ENCODE results near the gene PCDHGA2.
"Not testable (repeated sequence)": the region's sequence is repeated elsewhere in the genome, so short reads cannot be mapped to it uniquely, and the experiment has no call there.

PCDHGA2 gene

GRCh38 chr5:141326088-141326854 is 12.3 kb upstream of the PCDHGA2 start:
- Histone ChIP-seq H3K4me3 (ENCODE audit: low read length) (peak overlapping the region; percentile 23; the same call in 1 of the 2 replicates), H3K27ac (ENCODE audit: low read length) (no peak overlapping the region), H3K9me3 (ENCODE audit: control insufficient read depth, insufficient read depth, low read length) (no peaks in the 10 kb centered on the region), H3K4me1 (ENCODE audit: control insufficient read depth, insufficient read depth, low read length) (no peaks in the 10 kb centered on the region), H3K36me3 (ENCODE audit: control insufficient read depth, insufficient read depth, low read length) (no peaks in the 10 kb centered on the region), H3K27me3 (ENCODE audit: control insufficient read depth, insufficient read depth, low read length) (no peaks in the 10 kb centered on the region)
- WGBS (ENCODE audit: insufficient coverage, insufficient read length), result no CpG with 5 or more reads among the region's 27 CpGs
- DNase-seq (ENCODE audit: low read depth, low spot score), result peak; percentile 41

DNA sequence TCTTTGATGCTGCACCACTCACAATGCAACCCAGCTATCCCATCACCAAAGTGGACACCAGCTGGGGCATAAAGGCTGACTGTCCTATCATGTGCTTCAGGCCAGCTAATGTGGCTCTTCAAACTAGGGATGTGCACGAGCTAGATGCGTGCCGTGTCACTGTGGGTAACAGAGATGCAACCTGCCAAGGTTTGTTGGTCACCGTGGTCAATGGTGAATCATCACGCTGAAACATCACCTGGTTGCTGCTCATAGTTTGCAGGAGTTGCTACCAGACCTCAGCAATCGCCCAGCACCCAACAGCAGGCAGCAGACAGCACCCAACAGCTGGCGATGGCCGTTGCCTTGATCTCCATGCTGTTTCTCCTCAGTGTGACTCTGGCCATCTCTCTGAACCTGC is 10.3 kb upstream of the PCDHGA2 start:
- no peak for DNase-seq (ENCODE audit: low read depth, low spot score)
- Histone ChIP-seq H3K27ac (ENCODE audit: low read length) (no peak overlapping the region), H3K4me1 (ENCODE audit: control insufficient read depth, insufficient read depth, low read length) (no peaks in the 10 kb centered on the region), H3K27me3 (ENCODE audit: control insufficient read depth, insufficient read depth, low read length) (no peaks in the 10 kb centered on the region), H3K36me3 (ENCODE audit: control insufficient read depth, insufficient read depth, low read length) (no peaks in the 10 kb centered on the region), H3K9me3 (ENCODE audit: control insufficient read depth, insufficient read depth, low read length) (no peaks in the 10 kb centered on the region), H3K4me3 (ENCODE audit: low read length) (no peak overlapping the region)
- no CpG with 5 or more reads among the region's 8 CpGs for WGBS (ENCODE audit: insufficient coverage, insufficient read length)

DNA sequence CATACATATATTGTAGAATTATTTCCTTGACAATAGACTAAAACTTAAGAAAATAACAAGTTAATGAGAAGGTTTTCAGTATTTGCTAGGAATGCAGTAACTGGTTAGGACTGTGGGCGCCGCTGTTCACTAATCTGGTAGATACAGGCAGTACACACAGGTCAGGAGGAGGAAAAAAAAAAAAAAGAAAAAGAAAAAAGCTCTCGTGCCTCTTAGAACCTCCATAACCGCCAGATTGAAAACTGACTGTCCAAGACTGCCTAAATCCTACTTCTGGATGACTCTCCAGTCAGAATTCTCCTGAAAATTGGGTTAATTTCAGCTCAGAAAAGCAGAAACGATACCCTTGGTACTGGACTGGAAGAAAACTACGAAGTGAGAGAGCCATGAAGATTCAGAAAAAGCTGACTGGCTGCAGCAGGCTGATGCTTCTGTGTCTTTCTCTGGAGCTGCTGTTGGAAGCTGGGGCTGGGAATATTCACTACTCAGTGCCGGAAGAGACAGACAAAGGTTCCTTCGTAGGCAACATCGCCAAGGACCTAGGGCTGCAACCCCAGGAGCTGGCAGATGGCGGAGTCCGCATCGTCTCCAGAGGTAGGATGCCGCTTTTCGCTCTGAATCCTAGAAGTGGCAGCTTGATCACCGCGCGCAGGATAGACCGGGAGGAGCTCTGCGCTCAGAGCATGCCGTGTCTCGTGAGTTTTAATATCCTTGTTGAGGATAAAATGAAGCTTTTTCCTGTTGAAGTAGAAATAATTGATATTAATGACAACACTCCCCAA is 8.1 kb upstream of the PCDHGA2 start, which contains the start of gene PCDHGA1:
TSS of gene PCDHGA1 (plus strand) at position 216 of the 782 bp plus-strand sequence.
- H3K27ac ChIP-seq (ENCODE audit: low read length), result no peak within 1 kb of the TSS
- no peaks in the 10 kb centered on the region for H3K9me3 ChIP-seq (ENCODE audit: control insufficient read depth, insufficient read depth, low read length)
- H3K27me3 ChIP-seq (ENCODE audit: control insufficient read depth, insufficient read depth, low read length), result no peaks in the 10 kb centered on the region
- DNase-seq (ENCODE audit: low read depth, low spot score), result no peak
- no CpG with 5 or more reads among the region's 21 CpGs for WGBS (ENCODE audit: insufficient coverage, insufficient read length)
- H3K4me3 ChIP-seq (ENCODE audit: low read length), result no peak within 1 kb of the TSS
- H3K4me1 ChIP-seq (ENCODE audit: control insufficient read depth, insufficient read depth, low read length), result no peaks in the 10 kb centered on the region
- H3K36me3 ChIP-seq (ENCODE audit: control insufficient read depth, insufficient read depth, low read length), result no peaks in the 10 kb centered on the region

- H3K4me3 ChIP-seq (ENCODE audit: low read length); H3K36me3 ChIP-seq (ENCODE audit: control insufficient read depth, insufficient read depth, low read length); H3K9me3 ChIP-seq (ENCODE audit: control insufficient read depth, insufficient read depth, low read length); H3K4me1 ChIP-seq (ENCODE audit: control insufficient read depth, insufficient read depth, low read length); DNase-seq (ENCODE audit: low read depth, low spot score); H3K27ac ChIP-seq (ENCODE audit: low read length); H3K27me3 ChIP-seq (ENCODE audit: control insufficient read depth, insufficient read depth, low read length): not testable (repeated sequence)
- WGBS (ENCODE audit: insufficient coverage, insufficient read length), result no CpG with 5 or more reads among the region's 39 CpGs
Measured at GRCh38 chr5:141332571-141332970, 6.0 kb upstream of the PCDHGA2 start.

DNA sequence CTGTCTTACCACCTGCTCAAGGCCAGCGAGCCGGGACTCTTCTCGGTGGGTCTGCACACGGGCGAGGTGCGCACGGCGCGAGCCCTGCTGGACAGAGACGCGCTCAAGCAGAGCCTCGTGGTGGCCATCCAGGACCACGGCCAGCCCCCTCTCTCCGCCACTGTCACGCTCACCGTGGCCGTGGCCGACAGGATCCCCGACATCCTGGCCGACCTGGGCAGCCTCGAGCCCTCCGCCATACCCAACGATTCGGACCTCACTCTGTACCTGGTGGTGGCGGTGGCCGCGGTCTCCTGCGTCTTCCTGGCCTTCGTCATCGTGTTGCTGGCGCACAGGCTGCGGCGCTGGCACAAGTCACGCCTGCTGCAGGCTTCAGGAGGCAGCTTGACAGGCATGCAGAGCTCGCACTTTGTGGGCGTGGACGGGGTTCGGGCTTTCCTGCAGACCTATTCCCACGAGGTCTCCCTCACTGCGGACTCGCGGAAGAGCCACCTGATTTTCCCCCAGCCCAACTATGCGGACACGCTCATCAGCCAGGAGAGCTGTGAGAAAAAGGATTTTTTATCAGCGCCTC is 2.3 kb downstream of the PCDHGA2 start:
- H3K4me1 ChIP-seq (ENCODE audit: control insufficient read depth, insufficient read depth, low read length); H3K27ac ChIP-seq (ENCODE audit: low read length); H3K9me3 ChIP-seq (ENCODE audit: control insufficient read depth, insufficient read depth, low read length); H3K27me3 ChIP-seq (ENCODE audit: control insufficient read depth, insufficient read depth, low read length); DNase-seq (ENCODE audit: low read depth, low spot score); H3K36me3 ChIP-seq (ENCODE audit: control insufficient read depth, insufficient read depth, low read length); H3K4me3 ChIP-seq (ENCODE audit: low read length): not testable (repeated sequence)
- WGBS (ENCODE audit: insufficient coverage, insufficient read length), result no CpG with 5 or more reads among the region's 45 CpGs

DNA sequence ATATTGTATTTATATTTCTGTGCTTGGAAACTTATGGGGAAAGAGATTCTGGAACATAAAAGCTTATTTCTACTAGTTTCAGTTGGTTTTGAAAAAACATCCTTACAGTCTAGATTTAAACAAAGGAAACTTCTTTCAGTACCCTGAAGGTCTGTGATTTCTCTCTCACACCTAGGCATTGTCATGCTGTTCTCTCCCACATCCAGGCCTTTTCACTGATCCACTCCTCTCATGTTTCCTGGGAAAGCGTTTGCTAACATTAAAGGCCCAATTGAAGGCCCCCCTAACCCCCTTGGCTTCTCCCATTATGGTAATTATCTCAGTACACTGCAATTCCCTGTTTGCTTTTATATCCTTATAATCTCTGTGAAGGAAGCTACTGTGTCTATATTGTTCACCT is 4.2 kb downstream of the PCDHGA2 start:
- no CpG with 5 or more reads among the region's 1 CpG for WGBS (ENCODE audit: insufficient coverage, insufficient read length)
- no peak overlapping the region for H3K4me3 ChIP-seq (ENCODE audit: low read length)
- no peak for DNase-seq (ENCODE audit: low read depth, low spot score)
- no peaks in the 10 kb centered on the region for H3K36me3 ChIP-seq (ENCODE audit: control insufficient read depth, insufficient read depth, low read length)
- no peaks in the 10 kb centered on the region for H3K27me3 ChIP-seq (ENCODE audit: control insufficient read depth, insufficient read depth, low read length)
- no peak overlapping the region for H3K27ac ChIP-seq (ENCODE audit: low read length)
- no peaks in the 10 kb centered on the region for H3K4me1 ChIP-seq (ENCODE audit: control insufficient read depth, insufficient read depth, low read length)
- peaks cover 2% of the 10 kb centered on the region for H3K9me3 ChIP-seq (ENCODE audit: control insufficient read depth, insufficient read depth, low read length)

- WGBS (ENCODE audit: insufficient coverage, insufficient read length), result no CpG with 5 or more reads among the region's 9 CpGs
- no peak for DNase-seq (ENCODE audit: low read depth, low spot score)
- Histone ChIP-seq H3K9me3 (ENCODE audit: control insufficient read depth, insufficient read depth, low read length) (peaks cover 2% of the 10 kb centered on the region), H3K27ac (ENCODE audit: low read length) (no peak within 1 kb of the TSS), H3K4me1 (ENCODE audit: control insufficient read depth, insufficient read depth, low read length) (no peaks in the 10 kb centered on the region), H3K4me3 (ENCODE audit: low read length) (no peak within 1 kb of the TSS), H3K36me3 (ENCODE audit: control insufficient read depth, insufficient read depth, low read length) (no peaks in the 10 kb centered on the region), H3K27me3 (ENCODE audit: control insufficient read depth, insufficient read depth, low read length) (no peaks in the 10 kb centered on the region)
Measured at GRCh38 chr5:141343242-141343952, 4.8 kb downstream of the PCDHGA2 start, which contains the start of gene PCDHGA3. PCDHGA3 (plus strand) TSS chr5:141343829; CDS start chr5:141344034, 205 bp downstream.

DNA sequence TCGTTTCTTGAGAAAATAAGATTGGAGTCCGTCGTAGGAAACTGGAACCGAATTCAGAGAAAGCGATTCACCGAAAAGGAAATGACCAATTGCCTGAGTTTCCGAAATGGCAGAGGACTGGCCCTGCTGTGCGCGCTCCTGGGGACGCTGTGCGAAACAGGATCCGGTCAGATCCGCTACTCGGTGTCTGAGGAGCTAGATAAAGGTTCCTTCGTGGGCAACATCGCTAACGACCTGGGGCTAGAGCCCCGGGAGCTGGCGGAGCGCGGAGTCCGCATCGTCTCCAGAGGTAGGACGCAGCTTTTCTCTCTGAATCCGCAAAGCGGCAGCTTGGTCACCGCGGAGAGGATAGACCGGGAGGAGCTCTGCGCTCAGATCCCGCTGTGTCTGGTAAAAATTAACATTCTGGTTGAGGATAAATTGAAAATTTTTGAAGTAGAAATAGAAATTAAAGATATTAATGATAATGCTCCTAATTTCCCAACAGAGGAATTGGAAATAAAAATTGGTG is 5.4 kb downstream of the PCDHGA2 start:
- H3K27me3 ChIP-seq (ENCODE audit: control insufficient read depth, insufficient read depth, low read length), result no peaks in the 10 kb centered on the region
- H3K4me3 ChIP-seq (ENCODE audit: low read length), result no peak overlapping the region
- no peaks in the 10 kb centered on the region for H3K4me1 ChIP-seq (ENCODE audit: control insufficient read depth, insufficient read depth, low read length)
- no CpG with 5 or more reads among the region's 31 CpGs for WGBS (ENCODE audit: insufficient coverage, insufficient read length)
- no peaks in the 10 kb centered on the region for H3K36me3 ChIP-seq (ENCODE audit: control insufficient read depth, insufficient read depth, low read length)
- H3K27ac ChIP-seq (ENCODE audit: low read length), result no peak overlapping the region
- peaks cover 2% of the 10 kb centered on the region for H3K9me3 ChIP-seq (ENCODE audit: control insufficient read depth, insufficient read depth, low read length)
- DNase-seq (ENCODE audit: low read depth, low spot score), result no peak

DNA sequence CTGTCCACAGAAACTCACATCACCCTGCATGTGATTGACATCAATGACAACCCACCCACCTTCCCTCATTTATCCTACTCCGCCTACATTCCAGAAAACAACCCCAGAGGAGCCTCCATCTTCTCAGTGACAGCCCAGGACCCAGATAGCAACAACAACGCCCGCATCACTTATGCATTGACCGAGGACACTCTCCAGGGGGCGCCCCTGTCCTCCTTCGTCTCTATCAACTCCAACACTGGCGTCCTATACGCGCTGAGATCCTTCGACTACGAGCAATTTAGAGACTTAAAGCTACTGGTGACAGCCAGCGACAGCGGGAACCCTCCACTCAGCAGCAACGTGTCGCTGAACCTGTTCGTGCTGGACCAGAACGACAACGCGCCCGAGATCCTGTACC is 6.8 kb downstream of the PCDHGA2 start:
- no peaks in the 10 kb centered on the region for H3K27me3 ChIP-seq (ENCODE audit: control insufficient read depth, insufficient read depth, low read length)
- no peak overlapping the region for H3K4me3 ChIP-seq (ENCODE audit: low read length)
- H3K27ac ChIP-seq (ENCODE audit: low read length), result no peak overlapping the region
- no peak for DNase-seq (ENCODE audit: low read depth, low spot score)
- WGBS (ENCODE audit: insufficient coverage, insufficient read length), result no CpG with 5 or more reads among the region's 20 CpGs
- H3K36me3 ChIP-seq (ENCODE audit: control insufficient read depth, insufficient read depth, low read length), result no peaks in the 10 kb centered on the region
- no peaks in the 10 kb centered on the region for H3K4me1 ChIP-seq (ENCODE audit: control insufficient read depth, insufficient read depth, low read length)
- H3K9me3 ChIP-seq (ENCODE audit: control insufficient read depth, insufficient read depth, low read length), result no peaks in the 10 kb centered on the region; the same call in 1 of the 2 replicates

DNA sequence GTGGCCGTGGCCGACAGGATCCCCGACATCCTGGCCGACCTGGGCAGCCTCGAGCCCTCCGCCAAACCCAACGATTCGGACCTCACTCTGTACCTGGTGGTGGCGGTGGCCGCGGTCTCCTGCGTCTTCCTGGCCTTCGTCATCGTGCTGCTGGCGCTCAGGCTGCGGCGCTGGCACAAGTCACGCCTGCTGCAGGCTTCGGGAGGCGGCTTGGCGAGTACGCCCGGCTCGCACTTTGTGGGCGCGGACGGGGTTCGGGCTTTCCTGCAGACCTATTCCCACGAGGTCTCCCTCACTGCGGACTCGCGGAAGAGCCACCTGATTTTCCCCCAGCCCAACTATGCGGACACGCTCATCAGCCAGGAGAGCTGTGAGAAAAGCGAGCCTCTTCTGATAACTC is 7.5 kb downstream of the PCDHGA2 start:
- not testable (repeated sequence) for H3K27me3 ChIP-seq (ENCODE audit: control insufficient read depth, insufficient read depth, low read length); H3K36me3 ChIP-seq (ENCODE audit: control insufficient read depth, insufficient read depth, low read length); DNase-seq (ENCODE audit: low read depth, low spot score); H3K4me1 ChIP-seq (ENCODE audit: control insufficient read depth, insufficient read depth, low read length); H3K27ac ChIP-seq (ENCODE audit: low read length); H3K4me3 ChIP-seq (ENCODE audit: low read length); H3K9me3 ChIP-seq (ENCODE audit: control insufficient read depth, insufficient read depth, low read length)
- WGBS (ENCODE audit: insufficient coverage, insufficient read length), result no CpG with 5 or more reads among the region's 35 CpGs

Measured in iPS DF 6.9 (cell line).